Adrenal gland (tissue), 12 donors: ENCODE data around the gene RBX1. TPM values are rescaled to one million over a fixed set of nuclear protein-coding genes. Genes with fewer than 3 reads are reported as not detected.

Experiments used
- DNase-seq, 7 donors: peaks; one replicate each; pipeline ENCODE4 v3.0.0-alpha.2; 2019 to 2020
- H3K27ac ChIP-seq, 5 donors: fragments of 200-600 bp; sonication (generic) in 4 of 5; 1 replicate in 3 of 5; 2 replicates in 2 of 5; pipeline versions ENCODE4 v1.5.1 to v1.8.0; 2016 to 2020; ENCODE audit warnings: mild to moderate bottlenecking in 1 of 5
- H3K27me3 ChIP-seq: fragments of 200-600 bp; 2 replicates; pipeline ENCODE4 v1.8.0; 2021
- H3K36me3 ChIP-seq, 2 donors: fragments of 200-600 bp; replicated peaks in 1 of 2; 1 replicate in 1 of 2; 2 replicates in 1 of 2; pipeline versions ENCODE4 v1.5.1 to v1.8.0; 2018 to 2022
- H3K4me1 ChIP-seq, 2 donors: fragments of 200-600 bp; replicated peaks in 1 of 2; 1 replicate in 1 of 2; 2 replicates in 1 of 2; pipeline versions ENCODE4 v1.5.1 to v1.8.0; 2018 to 2021
- H3K4me3 ChIP-seq, 4 donors: fragments of 200-600 bp; sonication (generic) in 3 of 4; one replicate each; pipeline ENCODE4 v1.5.1; 2016 to 2018
- H3K9me3 ChIP-seq, 3 donors: fragments of 200-600 bp; sonication (generic) in 1 of 3; replicated peaks in 1 of 3; 1 replicate in 2 of 3; 2 replicates in 1 of 3; pipeline versions ENCODE4 v1.5.1 to v1.8.0; 2016 to 2021
- CTCF ChIP-seq, 6 experiments: fragments of 450-650 bp in 4 of 6; fragments of 200-600 bp in 2 of 6; sonication (generic) in 1 of 6; IDR thresholded peaks; 1 replicate in 5 of 6; 2 replicates in 1 of 6; pipeline versions ENCODE4 v1.5.1 to v1.8.0; 2016 to 2021; ENCODE audit warnings: antibody characterized with exemption in 6 of 6, mild to moderate bottlenecking in 2 of 6, moderate library complexity in 1 of 6
- POLR2A ChIP-seq, 2 donors: fragments of 450-650 bp; IDR thresholded peaks; one replicate each; pipeline ENCODE4 v1.6.1; 2017; ENCODE audit warnings: antibody characterized with exemption in 2 of 2, mild to moderate bottlenecking in 2 of 2, moderate library complexity in 1 of 2
- WGBS, 4 donors: extraction: QIAGEN DNeasy Blood & Tissue Kit in 2 of 4; methylation state at CpG; one replicate each; pipeline versions ENCODE4 v1.1.5 to v1.1.7; 2013 to 2017; 5-methylcytosine and 5-hydroxymethylcytosine counted together
- intact Hi-C, 2 donors: fragments of 100-400 bp; cut with DNase I; formaldehyde crosslinking; loops; one replicate each; pipeline versions ENCODE4 v1.14.1 to v1.15.0; 2022 to 2023
- polyA plus RNA-seq, 3 donors: library from polyadenylated mRNA; stranded (reverse); fragments of 200-250 nt in 2 of 3; fragments of 350-450 nt in 1 of 3; fragmentation: Illumina TruSeq in 1 of 3; extraction: RNeasy Lipid Tissue Mini Kit (QIAGEN cat#74804) in 1 of 3; gene quantifications; one replicate each; pipeline ENCODE4 v1.2.3, GENCODE V29; 2013 to 2014
- total RNA-seq, 9 donors: library from RNA; depleted of rRNA in 4 of 9; stranded (reverse); fragments of >200 nt in 4 of 9; fragments of 120-200 nt in 1 of 9; fragmentation: NEBNext Ultra II Directional in 1 of 9; extraction: Animal tissue kit (Norgen Biotek cat#: 25700) in 1 of 9; gene quantifications; one replicate each; pipeline versions ENCODE4 v1.1.0 to v1.2.4, GENCODE V29; 2013 to 2023
- donor health status: healthy with polysubstance abuse.
- donor health status: Bipolar disorder and iron deficiency.
- donor health status: DM: yes; HTN: yes; CAD: no.
- donor health status: DM: no; HTN: no; CAD: no.
- donor health status: DM: no; HTN: no; CAD: no.
- donor health status: DM: yes; HTN: yes; CAD: no.

RBX1 gene
- total and polyA plus RNA-seq, 12 donors = 26.8 to 144 (median 56.6) TPM

DNA sequence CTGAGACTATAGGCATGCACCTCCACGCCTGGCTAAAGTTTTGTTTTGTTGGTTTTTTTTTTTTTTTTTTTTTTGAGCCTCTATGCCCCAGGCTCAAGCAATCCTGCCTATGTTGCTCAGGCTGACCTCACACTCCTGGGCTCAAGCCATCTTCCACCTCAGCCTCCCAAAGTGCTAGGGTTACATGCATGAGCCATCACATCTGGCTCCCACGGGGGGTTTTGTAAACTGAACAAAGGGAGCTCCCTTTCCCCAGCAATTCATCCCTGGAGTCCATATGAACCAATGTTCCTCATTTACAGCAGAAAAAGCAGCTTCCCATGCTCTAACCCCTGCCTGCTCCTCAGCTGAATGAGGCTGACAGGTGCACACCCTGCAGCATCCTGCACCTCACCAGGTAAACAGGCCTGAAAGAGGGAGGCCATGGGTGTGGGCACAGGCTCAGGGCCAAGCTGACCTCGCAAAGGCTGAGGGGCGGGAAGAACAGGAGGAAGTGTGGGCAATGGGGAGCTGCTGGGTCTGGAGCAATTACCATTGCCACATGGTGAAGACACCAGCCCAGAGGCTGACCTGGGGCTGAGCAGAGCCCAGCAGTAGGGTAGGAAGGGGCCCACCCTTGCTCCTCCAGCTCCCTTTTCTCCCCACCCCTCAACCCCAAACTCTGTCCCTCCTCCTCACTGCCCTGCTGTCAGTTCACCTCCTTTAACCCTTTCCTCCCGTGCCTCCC is 58.2 kb downstream of the RBX1 start:
- intact Hi-C loops = no loop called here
- Histone ChIP-seq H3K4me1 (no peaks in the 10 kb centered on the region), H3K9me3 (no peaks in the 10 kb centered on the region), H3K27ac (no peak overlapping the region), H3K27me3 (no peaks in the 10 kb centered on the region), H3K36me3 (no peaks in the 10 kb centered on the region), H3K4me3 (no peak overlapping the region)
- no peak for DNase-seq
- TF ChIP-seq POLR2A (IDR thresholded peaks at IDR 0.05) (no peak), CTCF (IDR thresholded peaks at IDR 0.05) (no peak)
- 43 to 58% (median 47%) methylated on average over 4 to 5 of the region's 5 CpGs for WGBS, 4 donors

- no peak for DNase-seq
- 53 to 58% (median 55%) methylated on average over 4 of the region's 4 CpGs for WGBS, 4 donors
- no peak overlapping the region for H3K4me3 ChIP-seq
- intact Hi-C loops = no loop called here
- no peaks in the 10 kb centered on the region for H3K27me3 ChIP-seq
- TF ChIP-seq POLR2A (IDR thresholded peaks at IDR 0.05) = no peak
- TF ChIP-seq CTCF (IDR thresholded peaks at IDR 0.05) = no peak
- no peak overlapping the region for H3K27ac ChIP-seq
- no peaks in the 10 kb centered on the region for H3K9me3 ChIP-seq
- H3K36me3 ChIP-seq = no peaks in the 10 kb centered on the region
- H3K4me1 ChIP-seq = no peaks in the 10 kb centered on the region
Observed at GRCh38 chr22:41015003-41015402, 63.8 kb downstream of the RBX1 start.

DNA sequence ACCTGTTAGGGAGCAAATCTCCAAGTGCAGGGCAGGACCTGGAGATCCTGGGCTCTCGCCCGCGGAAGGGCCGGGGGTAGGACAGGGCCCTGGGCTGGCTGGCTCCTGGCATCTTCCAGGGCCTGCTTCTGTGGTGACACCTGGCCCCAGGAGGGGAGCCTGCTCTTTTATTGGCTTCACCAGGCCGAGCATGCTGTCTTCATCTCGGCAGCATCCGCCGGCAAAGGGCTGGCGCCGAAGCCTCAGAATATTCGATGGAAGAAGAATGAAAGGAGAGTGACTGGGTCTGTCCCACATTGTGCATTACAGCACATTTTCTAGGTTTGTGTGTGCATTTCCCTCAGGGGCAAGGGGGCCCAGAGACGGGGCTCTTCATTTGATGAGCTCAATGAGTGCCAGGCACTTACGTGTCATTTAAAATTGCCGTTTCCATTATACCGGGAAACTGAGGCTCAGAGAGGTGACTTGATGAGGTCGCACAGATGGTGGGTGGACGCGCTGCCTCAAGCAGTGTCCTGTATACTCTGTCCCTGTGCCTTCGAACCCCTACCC is 70.0 kb downstream of the RBX1 start:
- Histone ChIP-seq H3K4me1 (peaks cover 8 to 14% of the 10 kb centered on the region in 2 donors), H3K4me3 (peak overlapping the region; percentile 44 to 78 (median 64)), H3K36me3 (no peaks in the 10 kb centered on the region), H3K27ac (peak overlapping the region; percentile 85 to 99 (median 98)), H3K27me3 (no peaks in the 10 kb centered on the region), H3K9me3 (no peaks in the 10 kb centered on the region)
- DNase-seq = peak in 5 of 7 donors; percentile 13 to 54 (median 27)
- 40 to 58% (median 44%) methylated on average over 16 to 19 of the region's 19 CpGs for WGBS, 4 donors
- TF ChIP-seq CTCF (IDR thresholded peaks at IDR 0.05) (no peak), POLR2A (IDR thresholded peaks at IDR 0.05) (no peak)
- intact Hi-C loops = loop anchor here in 1 of 2 donors (5.0 kb wide), 1 partner anchor 71 kb away; the partner anchor contains the start of gene EP300

GRCh38 chr22:41021613-41022454 is 70.7 kb downstream of the RBX1 start:
- peak; percentile 32 to 73 for TF ChIP-seq POLR2A (IDR thresholded peaks at IDR 0.05)
- TF ChIP-seq CTCF (IDR thresholded peaks at IDR 0.05) = peak in 1 of 6 experiments; percentile 8
- no peaks in the 10 kb centered on the region for H3K27me3 ChIP-seq
- DNase-seq = peak; percentile 73 to 81 (median 78)
- H3K4me3 ChIP-seq = peak overlapping the region; percentile 44 to 78 (median 64)
- 0 to 2% (median 1%) methylated on average over 14 to 85 of the region's 85 CpGs for WGBS, 4 donors
- peak overlapping the region; percentile 85 to 99 (median 98) for H3K27ac ChIP-seq
- H3K36me3 ChIP-seq = no peaks in the 10 kb centered on the region
- H3K9me3 ChIP-seq = no peaks in the 10 kb centered on the region
- H3K4me1 ChIP-seq = peaks cover 8 to 14% of the 10 kb centered on the region in 2 donors
- intact Hi-C loops = loop anchor here in 1 of 2 donors (5.0 kb wide), 1 partner anchor 70 kb away; the partner anchor contains the start of gene EP300
